ENCODE measurements around the gene CDK13.
"Not testable (repeated sequence)": the region's sequence is repeated elsewhere in the genome, so short reads cannot be mapped to it uniquely, and the experiment has no call there.

Gene CDK13

GRCh38 chr7:40137563-40137962 lies 187.5 kb downstream of the CDK13 start:
- no peak overlapping the region for H3K4me3 ChIP-seq (ENCODE audit: low read depth, low read length)
- DNase-seq (ENCODE audit: low read depth, low spot score) = no peak
- CTCF ChIA-PET = interaction anchor here (0.7 kb wide), 1 partner anchor 15 kb away, joined by 3 read pairs; no protein-coding TSS in a partner anchor
- POLR2A ChIA-PET = no interaction called here
- TF ChIP-seq CTCF (IDR thresholded peaks at IDR 0.05; ENCODE audit: insufficient read depth, low read length, missing control alignments) = no peak

GRCh38 chr7:40138973-40139372 lies 188.9 kb downstream of the CDK13 start:
- no peak overlapping the region for H3K4me3 ChIP-seq (ENCODE audit: low read depth, low read length)
- ChIA-PET POLR2A (no interaction called here), CTCF (no interaction called here)
- no peak for TF ChIP-seq CTCF (IDR thresholded peaks at IDR 0.05; ENCODE audit: insufficient read depth, low read length, missing control alignments)
- no peak for DNase-seq (ENCODE audit: low read depth, low spot score)

GRCh38 chr7:40139891-40140290 lies 189.8 kb downstream of the CDK13 start:
- CTCF ChIA-PET; H3K4me3 ChIP-seq (ENCODE audit: low read depth, low read length); DNase-seq (ENCODE audit: low read depth, low spot score); POLR2A ChIA-PET: not testable (repeated sequence)

GRCh38 chr7:40141916-40142315 lies 191.9 kb downstream of the CDK13 start:
- DNase-seq (ENCODE audit: low read depth, low spot score); POLR2A ChIA-PET; CTCF ChIA-PET: not testable (repeated sequence)

GRCh38 chr7:40145596-40146130 lies 195.6 kb downstream of the CDK13 start:
- POLR2A ChIA-PET; H3K4me3 ChIP-seq (ENCODE audit: low read depth, low read length); DNase-seq (ENCODE audit: low read depth, low spot score): not testable (repeated sequence)
- CTCF ChIA-PET = interaction anchor here (3.5 kb wide), 1 partner anchor 11 kb away, joined by 19 read pairs; the partner anchor contains the start of genes MPLKIP and SUGCT

More at GRCh38 chr7:40141916-40142315, 191.9 kb downstream of the CDK13 start:
- H3K4me3 ChIP-seq (ENCODE audit: low read depth, low read length) = not testable (repeated sequence)

- CTCF ChIA-PET = interaction anchor here (2.1 kb wide), 1 partner anchor 13 kb away, joined by 17 read pairs; the partner anchor contains the start of genes MPLKIP and SUGCT
- no peak for DNase-seq (ENCODE audit: low read depth, low spot score)
- no peak overlapping the region for H3K4me3 ChIP-seq (ENCODE audit: low read depth, low read length)
- POLR2A ChIA-PET = no interaction called here
- no peak for TF ChIP-seq CTCF (IDR thresholded peaks at IDR 0.05; ENCODE audit: insufficient read depth, low read length, missing control alignments)
These were observed 197.6 kb downstream of the CDK13 start for GRCh38 chr7:40147371-40148246.

GRCh38 chr7:40148247-40148580 lies 198.2 kb downstream of the CDK13 start:
- DNase-seq (ENCODE audit: low read depth, low spot score); H3K4me3 ChIP-seq (ENCODE audit: low read depth, low read length): not testable (repeated sequence)
- POLR2A ChIA-PET = interaction anchor here (1.1 kb wide), 1 partner anchor 13 kb away, joined by 3 read pairs; the partner anchor contains the start of gene SUGCT
- CTCF ChIA-PET = interaction anchor here (2.1 kb wide), 1 partner anchor 14 kb away, joined by 17 read pairs; the partner anchor contains the start of genes MPLKIP and SUGCT

- ChIA-PET CTCF (interaction anchor here (2.1 kb wide), 1 partner anchor 14 kb away, joined by 17 read pairs; the partner anchor contains the start of genes MPLKIP and SUGCT), POLR2A (interaction anchor here (1.1 kb wide), 1 partner anchor 14 kb away, joined by 3 read pairs; the partner anchor contains the start of gene SUGCT)
- no peak for TF ChIP-seq CTCF (IDR thresholded peaks at IDR 0.05; ENCODE audit: insufficient read depth, low read length, missing control alignments)
- no peak for DNase-seq (ENCODE audit: low read depth, low spot score)
- no peak overlapping the region for H3K4me3 ChIP-seq (ENCODE audit: low read depth, low read length)
These were observed 198.6 kb downstream of the CDK13 start for GRCh38 chr7:40148671-40149070.
